GM21515 (cell line): ENCODE data around the gene MAGED1.

Source experiments
- ATAC-seq: cut with Tn5 transposase; IDR thresholded peaks from one replicate; pipeline ENCODE4 v1.9.1; 2021; ENCODE audit not compliant: unreplicated experiment

The MAGED1 gene, protein sequence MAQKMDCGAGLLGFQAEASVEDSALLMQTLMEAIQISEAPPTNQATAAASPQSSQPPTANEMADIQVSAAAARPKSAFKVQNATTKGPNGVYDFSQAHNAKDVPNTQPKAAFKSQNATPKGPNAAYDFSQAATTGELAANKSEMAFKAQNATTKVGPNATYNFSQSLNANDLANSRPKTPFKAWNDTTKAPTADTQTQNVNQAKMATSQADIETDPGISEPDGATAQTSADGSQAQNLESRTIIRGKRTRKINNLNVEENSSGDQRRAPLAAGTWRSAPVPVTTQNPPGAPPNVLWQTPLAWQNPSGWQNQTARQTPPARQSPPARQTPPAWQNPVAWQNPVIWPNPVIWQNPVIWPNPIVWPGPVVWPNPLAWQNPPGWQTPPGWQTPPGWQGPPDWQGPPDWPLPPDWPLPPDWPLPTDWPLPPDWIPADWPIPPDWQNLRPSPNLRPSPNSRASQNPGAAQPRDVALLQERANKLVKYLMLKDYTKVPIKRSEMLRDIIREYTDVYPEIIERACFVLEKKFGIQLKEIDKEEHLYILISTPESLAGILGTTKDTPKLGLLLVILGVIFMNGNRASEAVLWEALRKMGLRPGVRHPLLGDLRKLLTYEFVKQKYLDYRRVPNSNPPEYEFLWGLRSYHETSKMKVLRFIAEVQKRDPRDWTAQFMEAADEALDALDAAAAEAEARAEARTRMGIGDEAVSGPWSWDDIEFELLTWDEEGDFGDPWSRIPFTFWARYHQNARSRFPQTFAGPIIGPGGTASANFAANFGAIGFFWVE

DNA sequence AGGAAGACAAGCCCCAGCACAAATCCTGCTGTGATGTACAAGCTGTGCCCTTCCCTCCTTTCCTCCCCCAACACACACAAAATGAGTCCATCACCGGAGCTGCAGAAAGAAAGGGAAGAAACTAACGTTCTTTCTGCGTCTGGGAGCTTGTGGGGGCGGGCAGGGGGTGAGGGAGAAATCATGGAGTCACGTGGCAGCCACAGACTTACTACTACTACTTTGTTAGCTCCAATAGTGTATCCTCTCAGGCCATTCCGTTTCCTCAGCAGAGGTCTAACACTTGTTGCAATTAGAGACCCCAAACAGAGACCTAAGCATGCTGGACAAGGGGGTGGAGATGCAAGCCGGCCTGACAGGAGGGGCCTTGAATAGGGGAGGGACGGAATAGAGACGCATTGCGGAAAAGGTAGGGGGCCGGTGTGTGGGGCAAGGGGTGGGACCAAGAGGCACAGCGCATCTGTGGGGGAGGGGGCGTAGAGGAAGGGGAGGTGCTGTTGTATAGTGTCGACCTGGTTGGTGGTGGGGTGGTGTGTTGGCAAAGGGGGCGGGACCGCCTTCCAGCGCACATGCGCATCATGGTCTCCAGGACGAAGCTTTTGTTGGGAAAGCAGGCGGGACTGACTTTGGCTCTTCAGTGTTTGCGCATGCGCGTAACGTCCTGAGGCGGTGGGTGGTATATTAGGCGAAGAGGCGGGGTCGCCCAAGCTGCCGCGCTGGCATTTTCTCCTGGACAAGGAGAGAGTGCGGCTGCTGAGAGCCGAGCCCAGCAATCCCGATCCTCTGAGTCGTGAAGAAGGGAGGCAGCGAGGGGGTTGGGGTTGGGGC is at the start of gene MAGED1:
TSS of gene MAGED1 (plus strand) at position 703 of the 825 bp plus-strand sequence. CDS start 682 bp downstream, outside the sequence.
- peak; percentile 72 for ATAC-seq

DNA sequence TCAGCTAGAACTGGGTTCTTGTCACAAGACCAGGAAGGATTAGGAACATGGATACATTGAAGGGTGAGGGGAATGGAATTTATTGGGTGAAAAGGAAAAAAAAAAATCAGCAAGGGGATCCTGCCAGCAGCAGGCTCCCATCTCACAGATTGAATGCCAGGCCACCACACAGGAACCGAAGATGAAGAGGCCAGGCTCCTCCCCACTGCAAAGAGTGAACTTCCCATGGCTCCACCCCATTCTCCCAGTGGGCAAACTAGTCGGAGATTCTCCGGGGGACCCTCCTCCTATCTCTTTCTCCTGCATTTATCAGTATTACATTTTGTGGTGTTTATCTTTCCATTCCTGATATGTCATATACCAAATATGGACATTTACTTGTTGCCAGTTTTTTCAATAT is 46.0 kb upstream of the MAGED1 start:
- no peak for ATAC-seq

DNA sequence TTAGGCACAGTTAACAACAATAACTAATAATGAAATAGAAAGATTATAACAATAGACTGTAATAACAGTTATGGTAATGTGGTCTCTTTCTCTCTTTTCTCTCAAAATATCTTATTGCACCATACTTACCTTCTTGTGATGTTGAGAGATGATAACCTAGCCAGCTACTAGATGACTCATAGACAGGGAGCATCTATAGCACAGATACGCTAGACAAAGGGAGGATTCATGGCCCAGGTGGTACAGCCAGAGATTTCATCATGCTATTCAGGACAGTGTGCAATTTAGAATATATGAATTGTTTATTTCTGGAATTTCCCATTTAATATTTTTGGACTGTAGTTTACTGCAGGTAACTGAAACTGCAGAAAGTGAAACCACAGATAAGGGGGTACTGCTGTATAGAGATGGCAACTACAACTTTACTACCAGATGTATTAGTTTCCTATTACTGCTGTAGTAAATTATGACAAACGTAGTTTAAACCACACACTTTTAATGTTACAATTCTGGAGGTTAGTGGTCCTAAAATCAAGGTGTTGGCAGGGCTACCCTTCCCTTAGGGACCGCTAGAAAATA is 41.8 kb upstream of the MAGED1 start:
- no peak for ATAC-seq

DNA sequence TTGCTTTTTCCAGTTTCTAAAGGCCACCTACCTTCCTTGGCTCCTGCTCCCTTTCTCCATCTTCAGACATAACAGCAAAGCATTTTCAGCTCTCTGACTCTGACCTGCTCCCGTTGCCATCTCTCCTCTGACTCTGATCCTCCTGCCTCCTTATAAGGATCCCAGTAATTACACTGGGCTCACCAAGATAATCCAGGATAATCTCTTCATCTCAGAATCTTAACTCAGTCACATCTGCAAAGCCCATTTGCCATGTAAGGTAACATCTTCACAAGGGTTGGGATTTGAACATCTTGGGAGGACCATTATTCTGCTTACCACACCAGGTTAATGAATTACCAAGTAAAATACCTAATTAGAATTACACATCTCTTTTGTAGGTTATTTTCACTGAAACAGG is 41.3 kb upstream of the MAGED1 start:
- ATAC-seq: no peak

DNA sequence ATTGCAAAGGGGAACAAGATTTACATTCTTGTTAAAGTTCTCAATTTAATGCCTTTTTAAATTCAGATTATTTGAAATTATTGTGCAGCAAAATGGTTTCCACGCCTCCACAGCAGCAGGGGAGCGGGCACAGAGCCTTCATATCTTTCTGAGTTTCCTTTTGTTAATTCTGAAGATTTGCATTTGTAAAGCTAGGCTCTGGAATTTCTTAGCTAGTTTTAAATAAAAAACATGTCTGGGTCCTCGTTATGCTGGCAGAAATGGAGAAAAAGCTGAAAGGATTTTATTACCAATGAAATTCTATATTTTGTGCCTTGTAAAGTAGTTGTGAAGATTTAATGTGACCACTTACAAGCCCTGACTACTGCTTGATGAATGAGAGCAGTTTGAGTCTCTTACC is 40.8 kb upstream of the MAGED1 start:
- no peak for ATAC-seq

DNA sequence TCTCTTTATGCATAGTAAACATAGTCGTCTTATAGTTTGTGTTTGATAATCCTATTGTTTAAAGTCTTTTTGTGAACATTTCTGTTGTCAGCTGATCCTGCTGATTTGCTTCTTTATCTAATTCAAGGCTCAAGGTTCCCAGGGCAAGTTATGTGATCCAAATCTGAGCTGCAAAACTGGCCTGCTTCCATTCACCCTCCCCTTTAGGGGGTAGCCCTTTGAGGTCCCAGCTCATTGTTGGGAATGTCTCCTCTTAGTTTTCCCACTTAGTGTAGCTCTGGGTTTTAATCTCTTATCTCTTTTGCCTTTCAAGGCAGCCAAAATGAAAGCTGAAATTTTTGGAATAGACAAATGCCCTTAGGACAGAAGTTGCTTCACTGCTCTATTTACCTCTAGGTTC is 40.2 kb upstream of the MAGED1 start:
- ATAC-seq: no peak

DNA sequence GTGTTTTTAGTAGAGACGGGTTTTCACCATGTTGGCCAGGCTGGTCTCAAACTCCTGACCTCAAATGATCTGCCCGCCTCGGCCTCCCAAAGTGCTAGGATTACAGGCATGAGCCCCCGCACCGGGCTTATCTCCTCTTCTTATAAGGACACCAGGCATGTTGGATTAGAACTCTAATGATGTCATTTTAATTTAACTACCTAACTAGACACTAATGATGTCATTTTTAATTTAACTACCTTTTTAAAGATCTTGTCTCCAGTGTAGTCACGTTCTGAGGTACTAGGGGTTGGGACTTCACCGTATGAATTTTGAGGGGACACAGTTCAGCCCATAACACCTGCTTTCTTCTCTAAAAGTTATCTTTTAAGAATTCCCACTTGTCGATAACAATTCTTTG is 37.7 kb upstream of the MAGED1 start:
- ATAC-seq: no peak

DNA sequence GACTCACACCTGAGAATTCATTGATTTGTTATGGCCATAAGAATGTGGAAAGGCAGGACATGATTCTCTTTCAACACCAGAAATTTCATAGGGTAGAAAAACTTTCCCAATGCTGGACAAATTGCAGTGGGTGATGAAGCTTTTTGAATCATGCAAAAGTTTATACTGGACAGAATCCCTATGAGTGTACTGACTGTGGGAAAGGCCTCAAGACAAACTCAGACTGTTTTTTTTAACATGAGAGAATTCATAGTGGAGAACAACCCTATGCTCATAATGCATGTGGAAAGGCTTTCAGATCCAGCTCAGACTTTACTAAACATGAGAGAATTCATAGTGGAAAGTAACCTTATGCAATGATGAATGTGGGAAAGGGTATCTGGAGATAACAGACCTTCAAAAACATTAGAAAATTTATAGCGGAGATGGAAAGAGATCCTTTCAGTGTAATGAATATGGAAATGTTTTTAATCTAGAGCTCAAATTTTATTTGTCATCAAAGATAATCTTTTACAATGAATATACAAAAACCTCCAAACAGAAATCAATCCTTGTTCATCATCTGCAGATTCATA is 36.2 kb upstream of the MAGED1 start:
- ATAC-seq: no peak

DNA sequence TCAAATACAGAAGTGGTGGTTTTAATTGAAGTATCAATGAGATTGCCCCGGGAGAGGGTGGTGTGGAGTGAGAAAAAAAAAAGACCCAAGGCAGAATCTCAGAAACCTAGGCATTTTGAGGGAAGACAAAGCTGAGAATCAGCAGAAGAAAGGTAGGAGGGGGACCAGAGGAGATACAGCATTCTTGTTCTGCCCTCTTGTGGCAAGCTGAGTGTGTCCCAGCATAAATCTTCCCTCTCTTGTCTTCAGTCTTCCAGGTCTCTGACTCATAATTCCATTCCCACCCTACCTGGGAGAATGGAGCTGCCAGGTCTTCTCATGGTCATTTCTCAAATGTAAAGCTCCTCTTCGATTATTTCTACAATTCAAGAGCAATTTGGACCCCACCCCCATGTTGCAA is 32.7 kb upstream of the MAGED1 start:
- no peak for ATAC-seq

DNA sequence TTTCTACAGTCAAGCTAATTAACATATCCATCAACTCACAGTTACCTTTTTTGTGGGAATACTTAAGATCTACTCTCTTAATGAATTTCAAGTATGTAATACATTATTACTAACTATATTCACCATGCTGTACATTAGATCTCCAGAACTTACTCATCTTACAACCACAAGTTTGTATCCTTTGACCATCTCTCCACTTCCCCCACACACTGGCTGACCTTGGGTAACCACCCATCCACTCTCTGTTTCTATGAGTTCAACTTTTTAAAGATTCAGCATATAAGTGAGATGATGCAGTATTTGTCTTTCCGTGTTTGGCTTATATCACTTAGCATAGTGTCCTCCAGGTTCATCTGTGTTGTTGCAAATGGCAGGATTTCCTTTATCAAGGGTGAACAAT is 30.5 kb upstream of the MAGED1 start:
- ATAC-seq: no peak

DNA sequence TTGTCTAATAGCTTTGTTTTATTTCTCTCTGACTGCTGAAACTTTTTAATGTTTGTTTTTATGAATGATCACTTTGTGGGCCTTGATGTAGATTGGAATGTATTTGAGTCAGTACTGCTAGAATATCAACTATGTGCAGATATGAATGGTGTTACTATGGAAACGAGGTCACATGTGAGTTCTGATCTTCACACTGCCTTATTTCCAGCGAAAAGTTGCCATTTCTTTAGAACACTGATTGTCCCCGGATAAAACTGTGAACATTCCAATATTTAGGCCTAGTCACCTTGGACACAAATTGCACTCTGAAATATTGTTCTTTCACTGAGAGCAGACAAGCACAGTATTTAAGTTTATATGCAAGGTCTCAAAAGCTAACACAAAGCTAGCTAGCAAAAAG is 27.2 kb upstream of the MAGED1 start:
- no peak for ATAC-seq

DNA sequence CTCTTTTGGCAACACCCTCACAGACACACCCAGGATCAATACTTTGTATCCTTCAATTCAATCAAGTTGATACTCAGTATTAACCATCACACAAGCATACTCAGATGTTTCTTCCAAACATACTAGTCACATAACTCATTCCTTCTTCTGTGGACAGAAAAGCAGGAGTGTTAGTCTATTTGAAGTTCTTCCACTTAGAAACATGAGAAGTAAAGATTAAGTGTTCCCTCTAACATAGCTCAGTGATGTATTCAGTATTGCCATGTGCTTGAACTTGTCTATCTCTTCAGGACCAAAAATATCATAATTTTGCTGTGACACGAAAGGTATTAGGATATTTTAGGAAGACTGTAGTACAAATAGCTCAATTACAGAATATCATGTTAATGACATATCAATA is 25.8 kb upstream of the MAGED1 start:
- ATAC-seq: no peak

DNA sequence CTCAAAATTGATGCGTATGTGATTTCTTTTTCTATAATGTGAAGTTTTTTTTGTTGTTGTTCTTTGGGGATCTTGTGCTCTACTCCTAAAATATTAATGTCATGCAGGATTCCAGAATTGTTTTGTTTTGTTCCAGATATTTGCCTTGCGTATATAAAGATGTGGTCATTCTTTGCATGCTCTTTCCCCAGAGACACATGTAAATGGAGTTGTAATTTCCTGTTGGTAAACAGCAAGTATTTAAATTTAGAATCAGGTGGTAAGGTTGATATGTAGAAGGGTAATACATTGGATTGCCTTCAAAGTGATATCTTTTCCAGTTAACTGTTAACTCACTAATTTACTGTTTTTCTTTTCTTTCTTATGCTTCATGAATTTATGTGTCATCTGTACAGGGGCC is 23.1 kb upstream of the MAGED1 start:
- ATAC-seq: no peak

DNA sequence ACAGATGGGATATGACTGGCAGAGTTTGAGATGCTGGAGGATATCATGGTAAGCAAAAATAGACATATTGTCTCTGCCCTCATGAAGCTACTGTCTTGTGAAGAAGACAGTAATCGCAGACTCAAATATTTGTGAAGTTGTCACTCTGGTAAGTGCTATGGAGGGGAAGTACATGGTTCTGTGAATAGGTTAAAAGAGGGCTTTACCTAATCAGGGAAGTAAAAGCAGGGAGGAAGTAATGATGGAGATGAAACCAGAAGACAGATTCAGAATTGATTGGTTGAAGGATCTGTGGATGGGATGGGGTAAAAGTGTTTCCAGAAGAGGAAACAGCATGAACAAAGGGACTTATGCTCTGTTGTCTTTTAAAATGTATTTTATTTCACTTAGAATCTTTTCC is 19.3 kb upstream of the MAGED1 start:
- no peak for ATAC-seq

DNA sequence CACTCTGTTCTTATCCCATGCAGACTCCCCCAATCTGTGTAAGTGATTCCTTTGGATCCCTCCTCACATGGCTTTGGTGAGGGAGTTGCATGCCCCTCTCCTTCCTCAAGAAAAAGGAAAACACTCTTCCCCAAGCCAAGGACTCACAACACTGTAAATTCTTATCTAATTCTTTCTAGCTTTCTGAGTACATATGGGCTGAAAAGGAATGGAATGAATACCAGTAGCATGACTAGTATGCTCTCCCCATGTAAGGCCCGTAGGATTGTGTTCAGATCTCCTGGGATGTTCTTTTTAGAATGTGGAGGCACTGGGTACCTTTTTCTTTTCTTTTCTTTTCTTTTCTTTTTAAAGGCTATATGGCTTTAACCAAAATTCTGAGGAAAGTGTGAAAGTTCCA is 17.0 kb upstream of the MAGED1 start:
- ATAC-seq: no peak

DNA sequence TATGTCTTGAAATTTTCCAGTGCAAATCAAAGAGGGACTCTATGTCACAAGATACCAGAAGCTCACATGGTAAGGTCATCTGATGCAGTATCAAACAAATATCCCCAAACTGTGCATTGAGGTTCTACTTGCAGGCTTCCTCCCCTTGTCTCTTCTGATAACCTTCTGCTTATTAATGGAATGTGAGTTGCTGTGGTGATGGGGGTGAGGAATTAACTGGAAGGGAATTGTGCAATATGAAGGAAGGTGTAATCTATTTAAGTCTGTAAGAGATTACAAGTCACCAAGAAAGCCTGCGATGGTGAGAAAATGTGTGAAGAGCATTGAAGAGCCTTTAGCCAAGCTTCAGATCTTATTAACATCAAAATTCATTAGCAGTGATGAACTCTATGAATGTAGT is 15.4 kb upstream of the MAGED1 start:
- ATAC-seq: no peak

DNA sequence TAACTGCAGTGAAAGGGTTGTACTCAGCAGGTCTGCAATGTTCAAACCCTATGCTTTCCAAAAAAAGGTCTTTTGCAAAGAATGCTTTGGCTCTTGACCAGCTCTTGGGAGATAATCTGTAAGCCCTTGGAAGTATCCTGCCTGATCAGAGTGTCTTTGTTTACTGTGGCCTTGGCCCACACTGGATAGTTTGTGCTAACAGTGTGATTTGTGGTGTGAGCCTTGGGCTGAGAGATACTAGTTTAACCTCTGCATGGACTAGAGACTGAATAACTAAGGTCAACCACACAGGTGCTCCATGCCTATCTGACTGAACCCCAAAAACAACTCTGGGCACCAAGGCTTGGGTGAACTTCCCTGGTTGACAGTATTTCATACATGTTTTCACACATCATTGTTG is 3.6 kb upstream of the MAGED1 start:
- no peak for ATAC-seq

DNA sequence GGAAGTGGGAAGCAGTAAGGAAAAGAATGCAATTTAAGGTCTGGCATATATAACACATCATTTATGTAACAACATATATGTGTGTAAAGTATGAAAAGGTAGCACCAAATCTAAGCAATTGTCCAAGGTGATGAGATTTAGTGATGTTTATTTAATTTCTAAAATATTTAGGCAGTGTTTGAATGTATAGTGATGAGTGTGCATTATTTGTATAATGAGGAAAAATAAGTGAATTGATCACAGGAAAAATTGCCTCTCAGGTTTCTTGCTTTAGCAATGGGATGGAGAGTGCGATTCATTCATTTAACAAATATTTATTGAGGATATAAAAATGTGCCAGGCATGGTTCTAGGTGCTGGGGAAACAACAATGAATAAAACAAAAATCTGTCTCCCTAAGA is 2.2 kb upstream of the MAGED1 start:
- ATAC-seq: no peak

DNA sequence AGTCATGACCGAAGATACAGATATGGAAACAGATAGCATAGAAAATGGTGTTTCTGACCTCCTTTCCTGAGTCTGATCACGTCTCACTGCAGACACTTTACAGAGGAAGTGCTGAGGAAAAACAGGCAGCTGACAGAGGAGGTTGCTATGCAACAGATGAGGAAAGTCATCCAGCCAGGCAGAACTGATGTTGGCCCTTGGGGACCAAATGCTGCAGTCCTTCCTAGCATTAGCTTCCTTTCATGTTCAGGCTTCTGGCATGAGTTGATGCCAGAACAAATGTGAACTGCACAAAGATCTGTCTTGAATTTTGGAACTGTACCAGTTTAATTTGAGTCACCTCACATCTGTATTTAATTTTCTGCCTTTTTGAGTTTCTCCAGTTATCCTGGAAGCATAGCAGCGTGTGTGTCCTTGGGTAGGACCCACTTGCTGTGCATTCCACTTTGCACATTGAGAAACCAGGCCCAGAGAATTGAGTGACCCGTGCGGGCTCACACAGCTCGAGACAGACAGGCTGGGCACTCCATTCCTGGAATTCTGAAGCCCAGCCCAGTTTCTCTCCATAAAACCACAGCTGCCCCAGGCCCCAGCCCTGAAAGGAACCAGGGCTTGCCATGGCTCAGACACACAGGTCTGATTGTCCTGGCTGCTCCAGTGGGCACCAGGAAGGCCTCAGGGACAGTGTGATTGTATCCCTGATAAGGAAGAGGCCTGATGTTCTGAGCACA is 1.4 kb upstream of the MAGED1 start:
- no peak for ATAC-seq
